Panc1 (cell line): ENCODE data around the gene MAST4.

Experiments
- POLR2AphosphoS5 ChIP-seq: IDR thresholded peaks from 2 replicates; pipeline ENCODE4 v1.6.1; 2012; ENCODE audit warnings: mild to moderate bottlenecking, low read depth, low read length, moderate library complexity
- TCF7L2 ChIP-seq: IDR thresholded peaks from 2 replicates; pipeline ENCODE4 v1.6.1; 2011; ENCODE audit warnings: mild to moderate bottlenecking, low read depth, low read length, inconsistent platforms
- TF ChIP-seq, protein P1 (sequence below): fragments of 450-650 bp; IDR thresholded peaks from 2 replicates; pipeline ENCODE4 v1.5.1; 2017; ENCODE audit warnings: mild to moderate bottlenecking
- TF ChIP-seq, protein P2 (sequence below), 2 experiments: IDR thresholded peaks; 2 replicates each; pipeline ENCODE4 v1.6.1; 2011 to 2012; ENCODE audit warnings: low read depth in 2 of 2, control low read depth in 1 of 2, low read length in 1 of 2, mild to moderate bottlenecking in 1 of 2, moderate library complexity in 1 of 2; ENCODE audit not compliant: insufficient read depth in 1 of 2

DNA sequence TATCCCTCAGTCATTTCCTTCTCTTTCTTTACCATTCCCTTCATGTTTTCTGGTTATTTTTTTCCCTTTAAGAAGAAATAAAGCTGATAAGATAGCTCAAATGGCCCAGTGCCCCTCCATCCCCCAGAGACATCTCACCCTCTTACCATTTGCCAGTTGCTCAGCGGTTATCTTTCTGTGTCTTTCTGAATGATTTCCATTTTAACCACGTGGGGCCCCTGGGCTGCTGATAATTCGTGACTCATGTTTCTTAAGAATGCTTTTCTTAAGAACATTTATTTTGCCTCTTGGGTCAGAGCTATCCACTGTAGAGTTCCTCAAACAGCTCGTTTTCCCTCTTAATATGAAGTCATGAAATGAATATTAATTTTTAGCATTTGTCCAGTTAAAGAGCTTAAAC is 147.8 kb downstream of the MAST4 start:
- TF ChIP-seq, protein P1, sequence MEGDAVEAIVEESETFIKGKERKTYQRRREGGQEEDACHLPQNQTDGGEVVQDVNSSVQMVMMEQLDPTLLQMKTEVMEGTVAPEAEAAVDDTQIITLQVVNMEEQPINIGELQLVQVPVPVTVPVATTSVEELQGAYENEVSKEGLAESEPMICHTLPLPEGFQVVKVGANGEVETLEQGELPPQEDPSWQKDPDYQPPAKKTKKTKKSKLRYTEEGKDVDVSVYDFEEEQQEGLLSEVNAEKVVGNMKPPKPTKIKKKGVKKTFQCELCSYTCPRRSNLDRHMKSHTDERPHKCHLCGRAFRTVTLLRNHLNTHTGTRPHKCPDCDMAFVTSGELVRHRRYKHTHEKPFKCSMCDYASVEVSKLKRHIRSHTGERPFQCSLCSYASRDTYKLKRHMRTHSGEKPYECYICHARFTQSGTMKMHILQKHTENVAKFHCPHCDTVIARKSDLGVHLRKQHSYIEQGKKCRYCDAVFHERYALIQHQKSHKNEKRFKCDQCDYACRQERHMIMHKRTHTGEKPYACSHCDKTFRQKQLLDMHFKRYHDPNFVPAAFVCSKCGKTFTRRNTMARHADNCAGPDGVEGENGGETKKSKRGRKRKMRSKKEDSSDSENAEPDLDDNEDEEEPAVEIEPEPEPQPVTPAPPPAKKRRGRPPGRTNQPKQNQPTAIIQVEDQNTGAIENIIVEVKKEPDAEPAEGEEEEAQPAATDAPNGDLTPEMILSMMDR: no peak
- TF ChIP-seq, protein P2, sequence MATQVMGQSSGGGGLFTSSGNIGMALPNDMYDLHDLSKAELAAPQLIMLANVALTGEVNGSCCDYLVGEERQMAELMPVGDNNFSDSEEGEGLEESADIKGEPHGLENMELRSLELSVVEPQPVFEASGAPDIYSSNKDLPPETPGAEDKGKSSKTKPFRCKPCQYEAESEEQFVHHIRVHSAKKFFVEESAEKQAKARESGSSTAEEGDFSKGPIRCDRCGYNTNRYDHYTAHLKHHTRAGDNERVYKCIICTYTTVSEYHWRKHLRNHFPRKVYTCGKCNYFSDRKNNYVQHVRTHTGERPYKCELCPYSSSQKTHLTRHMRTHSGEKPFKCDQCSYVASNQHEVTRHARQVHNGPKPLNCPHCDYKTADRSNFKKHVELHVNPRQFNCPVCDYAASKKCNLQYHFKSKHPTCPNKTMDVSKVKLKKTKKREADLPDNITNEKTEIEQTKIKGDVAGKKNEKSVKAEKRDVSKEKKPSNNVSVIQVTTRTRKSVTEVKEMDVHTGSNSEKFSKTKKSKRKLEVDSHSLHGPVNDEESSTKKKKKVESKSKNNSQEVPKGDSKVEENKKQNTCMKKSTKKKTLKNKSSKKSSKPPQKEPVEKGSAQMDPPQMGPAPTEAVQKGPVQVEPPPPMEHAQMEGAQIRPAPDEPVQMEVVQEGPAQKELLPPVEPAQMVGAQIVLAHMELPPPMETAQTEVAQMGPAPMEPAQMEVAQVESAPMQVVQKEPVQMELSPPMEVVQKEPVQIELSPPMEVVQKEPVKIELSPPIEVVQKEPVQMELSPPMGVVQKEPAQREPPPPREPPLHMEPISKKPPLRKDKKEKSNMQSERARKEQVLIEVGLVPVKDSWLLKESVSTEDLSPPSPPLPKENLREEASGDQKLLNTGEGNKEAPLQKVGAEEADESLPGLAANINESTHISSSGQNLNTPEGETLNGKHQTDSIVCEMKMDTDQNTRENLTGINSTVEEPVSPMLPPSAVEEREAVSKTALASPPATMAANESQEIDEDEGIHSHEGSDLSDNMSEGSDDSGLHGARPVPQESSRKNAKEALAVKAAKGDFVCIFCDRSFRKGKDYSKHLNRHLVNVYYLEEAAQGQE (IDR thresholded peaks at IDR 0.05; ENCODE audit: insufficient read depth in 1 of 2, low read depth in 2 of 2, low read length in 1 of 2): no peak
- TF ChIP-seq TCF7L2 (no peak), POLR2AphosphoS5 (no peak)
